ENCODE data around the gene PLXNA4.

PLXNA4 gene

DNA sequence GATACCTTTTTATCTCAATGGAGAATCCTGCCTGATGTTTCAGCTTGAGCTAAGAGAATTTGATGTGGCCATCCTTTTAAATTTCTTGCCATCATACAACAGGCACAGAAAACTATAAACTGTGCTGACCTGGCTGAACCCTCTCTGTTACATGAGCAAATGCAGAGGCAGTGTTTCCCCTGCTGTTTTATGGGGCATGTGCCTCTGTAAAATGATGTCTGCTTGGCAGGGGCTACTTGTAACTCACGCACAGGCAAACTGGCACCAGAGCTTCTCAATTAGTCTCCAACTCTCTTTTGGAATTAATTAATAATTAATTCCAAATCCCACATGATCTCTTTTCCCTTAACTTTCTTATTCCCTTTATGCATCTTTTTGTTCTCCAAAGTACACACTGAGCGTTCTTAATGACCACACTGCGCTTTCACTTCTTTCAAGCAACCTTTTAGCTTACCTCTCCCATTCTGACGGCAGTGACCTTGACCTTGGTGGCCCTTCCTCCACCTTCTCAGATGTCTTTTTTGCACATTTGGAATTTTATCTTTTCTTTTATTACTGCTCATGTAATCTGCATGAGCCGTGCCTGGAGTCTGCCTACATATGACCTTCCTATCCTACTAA lies 334.0 kb downstream of the PLXNA4 start:
- DNase-seq (ENCODE audit: low spot score) = no peak

DNA sequence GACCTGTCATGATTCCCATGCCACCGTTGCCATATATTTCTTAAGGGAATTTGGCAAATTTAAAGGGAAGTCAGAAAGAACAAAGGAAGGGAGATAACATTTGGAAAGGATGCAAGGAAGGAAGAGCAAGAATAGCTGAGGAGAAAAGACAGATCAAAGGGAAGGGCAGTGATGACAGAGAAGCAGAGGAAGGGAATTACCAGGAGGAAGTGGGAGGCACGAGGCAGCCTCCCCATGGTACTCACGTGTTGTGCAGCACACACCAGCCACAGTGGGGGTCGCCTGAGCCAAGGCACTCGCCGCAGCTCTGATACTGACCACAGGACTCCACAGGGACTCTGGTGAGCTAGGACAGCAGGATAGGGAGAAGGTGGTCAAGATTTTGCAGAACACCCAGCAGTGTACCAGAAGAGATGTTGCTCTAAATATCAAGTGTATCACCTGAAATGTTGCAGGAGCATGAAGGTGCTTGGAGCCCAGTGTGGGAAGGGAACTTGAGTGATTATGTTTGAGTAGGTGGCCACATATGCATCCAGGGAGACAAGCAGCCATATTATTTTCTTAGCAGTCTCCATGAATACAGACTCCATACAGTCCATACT lies 335.3 kb downstream of the PLXNA4 start:
- no peak for DNase-seq (ENCODE audit: low spot score)

DNA sequence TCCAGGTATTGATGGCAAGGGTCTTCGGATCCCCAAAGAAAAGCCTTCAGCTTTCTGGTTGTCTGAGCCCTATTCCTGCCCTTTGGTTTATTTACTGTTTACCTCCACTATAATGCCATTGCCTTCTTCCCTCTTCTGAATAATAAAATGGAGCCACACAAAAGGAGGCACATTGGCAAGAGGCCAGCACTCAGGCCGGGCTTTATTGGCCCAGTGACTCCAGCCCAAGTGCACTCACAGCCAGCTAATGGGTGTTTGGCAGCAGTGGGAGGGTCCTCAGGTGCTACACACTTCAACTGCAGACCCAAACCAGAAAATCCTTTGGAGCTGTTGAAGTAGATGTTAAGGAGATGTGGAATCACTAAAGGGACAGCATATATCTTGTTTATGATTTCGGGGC lies 336.0 kb downstream of the PLXNA4 start:
- DNase-seq (ENCODE audit: low spot score) = no peak

DNA sequence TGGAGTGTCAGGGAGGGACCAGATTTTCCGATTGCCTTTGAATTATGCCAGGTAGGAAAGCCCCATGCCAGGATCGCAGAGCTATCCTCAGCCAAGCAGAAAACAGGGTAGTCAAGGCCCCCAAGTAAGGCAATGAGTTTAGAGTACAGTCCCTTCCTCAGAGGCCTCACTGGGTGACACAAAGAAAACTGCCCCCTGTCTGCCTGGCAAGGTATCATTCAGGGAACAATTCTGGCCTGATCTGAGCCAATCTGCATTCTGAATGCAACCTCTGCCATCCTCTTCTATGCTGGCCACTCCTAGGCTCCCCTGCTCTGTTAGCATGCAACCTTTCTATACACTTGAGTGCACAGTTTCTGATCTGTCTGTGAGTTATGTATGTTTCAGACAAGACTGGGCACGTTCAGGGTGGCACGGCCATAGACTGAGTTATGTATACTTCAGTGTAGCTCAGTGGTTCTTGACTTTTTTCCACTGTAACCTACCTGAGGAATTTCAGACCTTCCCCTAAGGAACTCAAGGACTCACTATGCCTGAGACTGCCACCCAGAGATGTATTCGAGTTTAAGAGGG lies 336.8 kb downstream of the PLXNA4 start:
- no peak for DNase-seq (ENCODE audit: low spot score)

DNA sequence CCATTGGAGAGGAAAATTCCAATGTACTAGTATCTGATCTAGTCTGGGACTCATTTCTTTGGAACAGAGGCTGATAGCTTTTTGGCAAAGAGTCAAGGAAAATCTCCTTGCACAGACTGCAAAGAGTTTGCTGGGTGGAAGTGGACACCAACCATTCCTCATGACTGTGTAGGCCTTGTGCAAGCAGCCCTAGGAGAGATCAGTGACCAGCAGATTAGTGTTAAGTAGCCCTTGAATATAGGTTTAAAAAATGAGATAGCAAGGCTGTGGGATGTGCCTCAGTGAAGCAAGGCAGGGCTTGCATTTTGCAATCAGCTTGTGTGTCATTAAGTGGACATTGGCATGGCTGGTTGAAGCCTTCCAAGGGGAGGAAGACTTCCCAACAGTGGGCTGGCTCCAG lies 341.6 kb downstream of the PLXNA4 start:
- DNase-seq (ENCODE audit: low spot score) = no peak

DNA sequence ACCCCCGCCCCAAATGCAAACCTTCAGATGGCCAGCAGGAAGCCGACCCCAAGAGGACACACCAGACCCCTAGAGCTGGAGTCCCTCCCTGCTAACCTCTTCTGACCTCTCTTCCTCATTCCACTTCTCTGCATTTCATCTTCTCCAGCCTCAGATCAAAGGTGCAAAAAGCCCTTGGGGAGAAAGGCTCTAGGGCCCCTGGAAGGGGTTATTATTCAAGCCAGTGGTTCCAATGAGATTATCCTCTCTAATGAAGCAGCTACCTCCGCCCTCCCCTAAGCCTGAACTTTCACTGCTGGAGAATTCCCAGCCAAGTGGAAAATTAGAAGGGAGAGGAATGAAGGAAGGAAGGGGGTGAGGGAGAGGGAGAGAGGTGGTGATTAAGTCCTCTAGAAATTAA lies 343.9 kb downstream of the PLXNA4 start:
- DNase-seq (ENCODE audit: low spot score) = no peak

DNA sequence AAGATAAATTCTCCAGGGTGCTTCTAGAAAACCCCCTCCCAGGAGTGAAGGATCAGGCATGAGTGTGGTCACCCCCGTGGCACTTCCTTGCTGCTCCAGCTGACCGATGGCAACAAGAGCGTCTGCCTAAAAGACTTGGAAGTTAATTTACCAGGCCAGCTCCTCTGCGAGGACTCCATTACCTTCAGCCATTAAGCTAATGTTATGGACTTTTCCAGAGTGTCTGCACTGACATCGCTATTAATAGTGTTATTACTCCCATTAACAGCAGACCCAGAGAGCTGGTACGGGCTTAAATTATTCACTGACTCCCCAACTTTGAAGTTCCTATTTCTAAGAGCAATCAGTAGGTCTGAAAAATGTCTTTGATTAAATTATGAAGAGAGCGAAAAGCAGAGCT lies 345.8 kb downstream of the PLXNA4 start:
- DNase-seq (ENCODE audit: low spot score) = no peak

DNA sequence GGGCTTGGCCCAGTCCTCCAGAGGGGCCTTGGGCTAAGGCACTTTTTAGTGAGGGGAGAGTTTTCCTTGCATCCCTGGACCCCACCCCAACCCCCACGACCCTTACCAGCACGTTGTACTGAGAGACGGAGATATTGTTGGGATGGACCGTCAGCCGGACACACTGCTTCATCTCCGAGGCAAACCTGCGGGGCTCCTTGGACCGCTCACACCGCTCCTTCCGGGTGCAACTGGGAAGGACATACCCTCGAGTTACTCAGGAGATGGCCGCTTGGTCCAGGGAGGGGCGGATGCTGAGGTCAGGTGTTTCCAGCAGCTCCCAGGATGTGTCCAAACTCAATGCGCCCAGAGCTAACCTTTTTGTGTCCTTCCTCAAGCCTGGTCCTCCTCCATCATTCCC lies 348.0 kb downstream of the PLXNA4 start:
- no peak for DNase-seq (ENCODE audit: low spot score)

DNA sequence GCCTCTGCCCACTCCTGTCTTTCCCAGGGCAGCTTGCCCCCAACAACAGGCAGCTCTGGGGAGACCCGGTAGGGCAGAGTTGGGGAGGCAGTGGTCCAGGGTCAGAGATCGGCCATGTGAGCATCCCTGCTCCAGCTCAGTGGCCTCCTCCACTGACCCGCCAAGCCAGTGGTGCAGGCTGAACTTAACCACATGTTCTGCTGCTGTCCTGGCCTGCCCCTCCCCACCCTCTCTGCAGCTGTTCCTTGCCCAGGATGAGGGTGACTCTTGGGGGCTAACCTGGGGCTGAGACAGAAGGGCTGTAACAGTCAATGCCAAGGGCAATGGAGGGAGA lies 349.3 kb downstream of the PLXNA4 start:
- no peak for DNase-seq (ENCODE audit: low spot score)

DNA sequence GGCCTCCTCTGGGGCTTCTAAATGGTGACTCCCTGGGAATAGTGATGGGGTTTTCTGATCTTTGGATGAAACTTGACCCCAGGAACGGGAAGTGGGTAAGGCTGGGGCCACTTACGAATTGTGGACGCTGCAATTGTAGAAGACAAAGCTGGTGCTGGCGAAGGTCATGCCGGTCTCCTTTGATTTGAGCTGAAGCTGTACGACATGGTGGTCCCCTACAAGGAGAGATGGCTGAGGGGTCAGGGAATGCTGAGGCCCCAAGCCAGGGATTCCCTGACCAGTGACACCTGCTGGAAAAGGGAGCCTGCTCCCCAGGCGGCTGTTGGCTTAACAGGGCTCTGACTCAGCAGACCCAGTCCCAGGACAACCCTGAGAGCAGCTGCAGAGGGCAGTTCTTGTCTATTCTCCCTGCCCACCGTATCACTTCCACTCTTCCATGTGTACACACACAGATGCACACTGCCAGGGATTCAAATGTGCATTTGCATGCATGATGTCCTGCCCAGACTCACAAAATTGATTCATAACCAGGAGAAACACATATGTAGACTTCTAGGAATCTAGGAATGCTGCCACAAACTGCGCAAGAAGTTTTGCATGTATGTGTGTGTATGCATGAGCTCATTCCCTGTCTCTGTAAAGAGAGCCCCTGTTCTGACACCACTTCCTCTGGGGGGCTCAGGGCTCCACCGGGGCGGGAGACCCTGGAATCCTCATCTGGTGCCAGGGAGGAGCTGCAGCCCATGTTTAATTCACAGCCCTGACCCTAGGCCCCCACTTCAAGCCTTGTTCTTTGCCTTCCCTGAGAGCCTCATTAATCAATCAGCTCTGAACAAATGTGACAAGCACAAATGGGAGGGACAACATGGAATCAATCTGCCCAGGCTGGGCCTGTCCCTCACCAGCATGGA lies 350.0 kb downstream of the PLXNA4 start:
- DNase-seq (ENCODE audit: low spot score) = no peak

DNA sequence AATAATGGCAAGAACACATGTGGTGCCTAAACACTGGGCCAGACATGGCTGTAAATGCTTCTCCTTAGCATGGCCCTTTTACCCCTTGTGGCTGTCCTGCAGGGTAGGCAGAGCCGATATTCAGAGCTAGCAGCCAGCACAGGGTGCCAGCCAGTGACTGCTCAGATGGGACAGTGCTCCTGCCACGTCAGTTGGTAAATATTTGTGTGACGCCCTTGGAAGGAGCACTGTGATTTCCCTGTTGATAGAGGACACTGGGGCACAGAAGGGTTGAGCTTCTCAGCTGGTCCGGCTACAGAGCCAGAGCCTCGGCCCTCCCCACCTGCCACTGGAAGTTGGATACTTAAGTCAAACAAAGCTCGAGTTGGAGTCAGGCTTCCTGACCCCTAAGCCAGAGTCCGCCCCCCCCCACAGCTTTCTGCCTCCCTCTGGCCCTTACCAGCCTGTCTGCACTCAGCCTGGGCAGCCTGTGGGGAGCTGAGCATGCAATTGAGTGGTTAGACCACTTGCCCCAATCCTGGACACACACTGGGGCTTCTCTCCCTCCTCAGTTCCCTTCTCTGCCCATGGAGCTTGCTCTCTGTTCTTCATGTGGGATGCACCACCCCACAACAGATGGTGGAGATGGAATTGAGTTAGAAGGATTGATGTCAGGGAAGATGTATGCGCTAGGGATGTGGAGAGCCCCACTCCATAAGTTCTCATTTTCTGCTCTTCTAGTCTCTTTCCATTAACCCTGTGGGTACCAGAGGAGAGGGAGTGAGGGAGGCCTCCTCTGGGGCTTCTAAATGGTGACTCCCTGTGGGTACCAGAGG lies 350.8 kb downstream of the PLXNA4 start:
- no peak for DNase-seq (ENCODE audit: low spot score)

DNA sequence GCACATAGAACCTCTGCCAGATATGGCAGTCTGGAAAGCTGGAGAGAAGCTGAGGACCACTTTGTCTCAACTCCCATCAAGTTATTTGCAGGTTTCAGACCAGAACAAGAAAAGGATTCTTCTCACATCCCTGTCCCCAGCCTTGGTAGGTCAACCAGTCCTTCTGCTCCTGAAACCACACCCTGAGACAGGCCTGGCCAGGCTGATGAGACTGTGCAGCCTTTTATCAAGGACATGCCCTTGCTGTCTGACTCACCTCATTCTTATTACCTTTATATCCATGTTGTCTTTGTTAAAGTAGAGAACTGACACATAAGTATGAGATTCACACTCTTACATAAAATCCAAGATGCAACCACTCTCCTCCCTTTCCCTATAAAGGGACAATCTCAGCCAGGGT lies 354.9 kb downstream of the PLXNA4 start:
- no peak for DNase-seq (ENCODE audit: low spot score)

DNA sequence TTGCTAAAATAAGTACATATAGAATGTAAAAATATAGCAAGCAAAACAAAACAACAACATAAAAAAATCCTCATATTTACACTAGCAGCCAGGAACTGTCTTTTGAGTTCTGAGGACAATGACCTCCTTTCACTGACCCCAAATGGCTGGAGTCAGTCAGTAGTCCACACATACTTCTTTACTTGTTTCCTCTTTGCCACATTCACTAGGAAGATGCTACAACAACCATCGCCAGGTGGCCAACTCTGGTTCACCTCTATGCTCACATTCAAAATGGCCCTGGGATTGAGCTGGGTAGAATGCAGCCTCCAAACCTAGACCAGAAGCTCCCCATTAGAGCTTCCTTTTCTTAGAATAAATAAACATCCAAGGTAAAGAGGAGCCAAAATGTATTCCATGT lies 356.2 kb downstream of the PLXNA4 start:
- no peak for DNase-seq (ENCODE audit: low spot score)

DNA sequence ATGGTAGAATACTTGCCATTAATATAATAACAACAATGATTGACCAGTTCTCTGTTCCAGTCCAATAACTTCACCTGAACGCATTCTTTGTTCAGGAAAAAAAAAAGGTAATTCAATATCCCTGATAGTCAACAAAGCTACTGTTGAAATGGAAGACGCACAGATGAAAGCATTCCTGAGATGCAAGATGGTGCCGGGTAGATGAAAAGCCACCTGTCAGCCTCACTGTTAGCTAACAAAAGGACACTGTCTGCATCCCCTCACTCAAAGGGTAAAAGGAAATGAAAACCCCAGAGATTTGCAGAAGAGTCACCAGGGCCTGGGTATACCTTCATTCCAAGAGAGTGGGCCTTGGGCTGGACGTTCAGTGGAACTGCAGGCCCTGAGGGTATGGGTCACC lies 357.4 kb downstream of the PLXNA4 start:
- no peak for DNase-seq (ENCODE audit: low spot score)

DNA sequence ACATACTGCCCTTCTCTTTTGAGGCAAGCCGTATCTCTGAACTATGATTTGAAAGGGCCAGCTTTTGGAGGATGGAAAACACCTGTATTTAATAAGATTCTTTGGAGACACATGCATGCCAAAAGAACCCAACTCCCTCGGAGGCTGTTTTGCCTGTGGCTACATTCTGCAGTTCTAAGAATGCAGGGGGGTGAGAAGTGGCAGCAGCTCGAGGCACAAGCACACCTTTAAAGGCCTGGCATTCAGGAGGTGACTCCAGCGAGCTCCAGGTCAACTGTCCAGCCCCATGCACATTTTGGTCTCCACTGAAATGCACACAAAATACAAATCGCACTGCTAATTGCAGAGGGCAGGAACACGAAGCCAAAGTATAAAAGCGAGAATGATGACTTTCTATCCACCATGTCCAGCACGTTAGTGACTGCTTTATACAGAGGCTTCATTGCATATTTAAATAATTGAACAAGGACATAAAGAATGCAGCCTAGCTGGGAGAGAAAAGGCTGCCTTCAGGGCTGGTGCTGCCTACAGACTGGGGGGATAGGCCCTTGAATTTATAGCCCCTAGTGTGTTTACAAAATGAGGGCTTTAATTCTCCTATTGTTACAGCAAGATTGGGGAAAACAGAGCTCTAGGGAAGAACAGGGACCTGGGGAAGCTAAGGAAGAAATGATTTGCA lies 359.3 kb downstream of the PLXNA4 start:
- no peak for DNase-seq (ENCODE audit: low spot score)

DNA sequence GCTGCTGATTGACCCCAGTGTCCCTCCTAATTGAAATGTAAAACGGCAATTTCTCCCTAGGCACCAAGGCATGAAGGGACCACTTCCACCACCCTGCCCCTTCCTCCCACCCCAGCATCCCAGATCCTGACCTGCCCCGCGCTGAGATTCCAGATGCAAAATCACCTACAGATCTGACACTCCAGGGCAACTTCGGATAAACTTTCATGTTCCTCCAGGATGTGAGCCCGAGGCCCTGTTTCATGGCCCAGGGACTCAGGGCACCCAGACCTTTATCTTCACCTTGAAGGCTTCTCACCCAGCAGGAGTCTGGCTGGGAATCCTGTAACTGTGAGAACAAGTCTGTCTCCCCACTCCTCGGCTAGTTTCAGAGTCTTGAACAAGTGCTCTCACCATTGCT lies 361.8 kb downstream of the PLXNA4 start:
- DNase-seq (ENCODE audit: low spot score) = no peak

DNA sequence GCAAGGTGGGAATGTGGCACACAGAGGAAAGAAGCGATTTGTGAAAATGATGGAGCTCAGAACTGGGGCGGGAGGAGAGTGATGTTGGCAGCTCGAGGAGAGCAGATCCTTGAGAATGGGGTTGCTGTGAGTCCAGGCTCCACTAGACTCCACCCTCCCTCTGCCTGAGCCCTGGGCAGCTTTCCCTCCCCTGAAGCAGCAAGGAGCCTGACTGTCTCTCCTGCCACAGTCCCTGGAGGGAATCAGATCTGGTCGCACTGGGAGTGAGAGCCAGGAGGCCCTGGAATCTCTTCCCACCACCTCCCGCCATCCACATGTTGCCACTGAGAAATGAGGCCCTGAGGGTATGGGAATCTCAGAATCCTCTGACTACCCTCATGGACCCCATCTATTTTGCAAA lies 362.7 kb downstream of the PLXNA4 start:
- DNase-seq (ENCODE audit: low spot score) = no peak

DNA sequence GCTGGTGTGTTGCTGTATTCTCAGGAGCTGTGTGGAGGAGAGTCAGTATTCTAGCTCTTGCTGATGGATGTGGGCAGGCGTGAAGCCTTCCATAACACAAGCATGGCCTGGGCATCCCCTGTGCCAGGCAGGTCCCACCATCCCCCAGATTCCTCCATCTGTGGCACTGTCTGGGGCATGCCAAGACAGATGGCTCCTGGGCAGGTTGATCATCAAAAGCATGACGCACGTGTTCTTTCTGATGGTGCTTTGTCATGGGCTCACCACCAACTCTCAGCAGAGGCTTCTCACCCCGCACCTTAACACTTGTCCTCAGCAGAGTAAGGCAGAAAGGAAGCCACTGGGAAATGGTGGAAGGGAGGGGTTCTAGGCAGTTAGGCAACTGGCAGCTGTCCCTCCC lies 364.3 kb downstream of the PLXNA4 start:
- no peak for DNase-seq (ENCODE audit: low spot score)

DNA sequence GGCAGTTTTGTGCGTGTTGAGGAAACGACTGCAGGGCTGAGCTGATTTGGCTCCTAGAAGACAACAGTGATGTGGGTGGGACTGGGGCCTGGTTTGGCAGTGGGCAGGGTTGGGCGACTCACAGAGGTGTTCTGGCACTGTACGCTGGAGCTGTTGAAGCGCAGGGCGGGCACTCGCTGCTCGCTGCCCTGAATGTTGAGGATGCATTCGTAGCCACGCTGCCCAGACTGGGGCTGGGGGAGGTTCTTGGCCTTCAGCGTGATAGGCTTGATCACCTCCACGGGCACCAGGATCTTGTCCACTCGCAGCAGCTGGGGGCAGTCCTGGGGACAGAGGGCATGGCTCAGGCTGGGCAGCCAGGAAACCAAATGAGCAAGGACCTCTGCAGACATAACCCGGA lies 365.4 kb downstream of the PLXNA4 start:
- DNase-seq (ENCODE audit: low spot score) = no peak

DNA sequence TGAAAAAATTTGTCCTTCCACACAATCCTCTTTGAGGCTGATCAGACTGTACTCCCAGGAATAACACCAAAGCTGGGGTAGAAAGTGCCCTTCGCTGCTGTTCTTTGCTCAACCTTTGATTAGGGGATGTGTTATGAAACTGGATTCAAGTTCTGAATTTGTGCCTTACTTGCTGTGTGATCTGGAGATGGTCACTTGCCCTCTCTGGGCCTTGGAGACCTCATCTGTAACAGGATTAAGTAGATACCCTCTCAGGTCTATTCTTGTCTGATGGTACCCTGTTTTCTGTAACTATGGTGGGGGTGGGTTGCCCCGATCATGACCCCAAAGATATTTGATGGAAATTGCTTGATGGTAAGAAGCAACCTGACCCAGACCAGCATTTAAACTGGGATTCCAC lies 368.5 kb downstream of the PLXNA4 start:
- no peak for DNase-seq (ENCODE audit: low spot score)

DNA sequence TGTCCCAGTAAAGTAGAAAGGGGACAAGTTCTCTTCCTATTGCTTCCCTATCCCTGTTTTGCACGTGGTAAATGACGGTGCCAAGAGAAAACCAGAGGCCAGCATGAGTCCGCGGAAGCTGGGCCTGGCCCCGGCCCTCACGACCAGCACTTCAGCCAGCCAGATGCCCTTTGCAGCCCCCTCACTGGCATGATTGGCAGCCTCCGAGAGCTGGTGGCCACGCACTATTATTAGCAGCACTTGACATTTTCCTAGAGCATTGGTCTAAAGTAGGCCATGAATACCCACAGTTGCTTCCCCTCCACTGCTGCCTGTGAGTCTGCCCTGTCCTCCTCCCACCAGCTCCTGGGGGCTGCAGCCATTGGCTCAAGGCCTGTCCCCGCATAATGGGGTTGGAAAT lies 369.1 kb downstream of the PLXNA4 start:
- no peak for DNase-seq (ENCODE audit: low spot score)

DNA sequence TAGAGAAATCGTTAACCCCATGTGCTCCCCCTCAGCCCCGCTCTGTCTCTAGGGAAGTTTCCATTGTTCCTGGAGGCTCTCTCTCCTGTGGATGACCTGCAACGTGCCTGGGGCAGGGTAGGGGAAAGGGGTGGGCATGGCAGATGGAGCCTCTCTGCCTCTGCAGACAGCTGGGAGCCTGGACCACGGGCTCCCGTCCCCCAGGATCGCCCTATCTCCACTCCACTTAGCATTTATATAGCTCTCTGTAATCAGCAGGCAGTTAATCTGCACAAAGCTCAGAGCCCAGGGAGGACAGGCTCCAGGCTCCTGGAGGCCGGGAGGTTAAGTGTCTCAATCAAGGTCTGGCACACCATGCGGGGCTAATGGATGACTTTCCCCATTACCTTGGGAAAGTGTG lies 369.7 kb downstream of the PLXNA4 start:
- DNase-seq (ENCODE audit: low spot score) = no peak

Data from pons (tissue), 1 donor.